ENCODE measurements around the gene SLCO4A1.
A peak's percentile ranks its signal among the peaks of the same experiment; 100 is the strongest.

SLCO4A1 gene, protein sequence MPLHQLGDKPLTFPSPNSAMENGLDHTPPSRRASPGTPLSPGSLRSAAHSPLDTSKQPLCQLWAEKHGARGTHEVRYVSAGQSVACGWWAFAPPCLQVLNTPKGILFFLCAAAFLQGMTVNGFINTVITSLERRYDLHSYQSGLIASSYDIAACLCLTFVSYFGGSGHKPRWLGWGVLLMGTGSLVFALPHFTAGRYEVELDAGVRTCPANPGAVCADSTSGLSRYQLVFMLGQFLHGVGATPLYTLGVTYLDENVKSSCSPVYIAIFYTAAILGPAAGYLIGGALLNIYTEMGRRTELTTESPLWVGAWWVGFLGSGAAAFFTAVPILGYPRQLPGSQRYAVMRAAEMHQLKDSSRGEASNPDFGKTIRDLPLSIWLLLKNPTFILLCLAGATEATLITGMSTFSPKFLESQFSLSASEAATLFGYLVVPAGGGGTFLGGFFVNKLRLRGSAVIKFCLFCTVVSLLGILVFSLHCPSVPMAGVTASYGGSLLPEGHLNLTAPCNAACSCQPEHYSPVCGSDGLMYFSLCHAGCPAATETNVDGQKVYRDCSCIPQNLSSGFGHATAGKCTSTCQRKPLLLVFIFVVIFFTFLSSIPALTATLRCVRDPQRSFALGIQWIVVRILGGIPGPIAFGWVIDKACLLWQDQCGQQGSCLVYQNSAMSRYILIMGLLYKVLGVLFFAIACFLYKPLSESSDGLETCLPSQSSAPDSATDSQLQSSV

DNA sequence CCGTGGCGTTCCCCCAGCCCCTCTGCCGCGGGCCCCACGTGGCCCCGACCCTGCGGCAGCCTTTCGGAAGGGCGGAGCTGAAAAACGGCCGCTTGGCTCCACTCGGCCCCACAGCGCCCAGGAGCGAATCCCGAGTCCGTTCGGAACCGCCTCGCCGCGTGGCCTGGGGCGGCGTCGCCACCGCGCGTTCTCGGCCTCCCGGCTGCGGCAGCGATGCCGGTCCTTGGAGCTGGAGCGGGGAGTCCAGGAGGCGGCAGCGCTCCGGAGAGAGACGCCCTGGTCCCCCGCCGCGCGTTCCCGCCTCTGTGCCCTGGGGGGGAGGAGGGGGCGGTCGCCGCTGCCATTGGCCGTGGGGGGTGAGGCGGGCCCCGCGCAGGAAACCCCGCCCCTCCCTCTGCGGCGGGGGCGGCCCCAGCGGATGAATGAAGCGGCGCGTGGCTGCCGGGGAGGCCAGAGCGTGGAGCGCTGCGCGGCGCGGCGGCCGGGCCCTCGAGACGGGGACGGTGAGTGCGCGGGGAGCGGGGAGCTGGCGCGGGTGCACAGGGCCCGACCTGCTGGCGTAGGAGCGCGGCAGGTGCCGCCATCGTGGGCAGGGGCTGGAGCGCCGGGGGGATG, at the start of gene SLCO4A1:
Gene SLCO4A1, plus strand, starts transcription at position 453 of the 615 bp plus-strand sequence. CDS start 13,952 bp downstream, outside the sequence.
- peak; percentile 87 for DNase-seq

DNA sequence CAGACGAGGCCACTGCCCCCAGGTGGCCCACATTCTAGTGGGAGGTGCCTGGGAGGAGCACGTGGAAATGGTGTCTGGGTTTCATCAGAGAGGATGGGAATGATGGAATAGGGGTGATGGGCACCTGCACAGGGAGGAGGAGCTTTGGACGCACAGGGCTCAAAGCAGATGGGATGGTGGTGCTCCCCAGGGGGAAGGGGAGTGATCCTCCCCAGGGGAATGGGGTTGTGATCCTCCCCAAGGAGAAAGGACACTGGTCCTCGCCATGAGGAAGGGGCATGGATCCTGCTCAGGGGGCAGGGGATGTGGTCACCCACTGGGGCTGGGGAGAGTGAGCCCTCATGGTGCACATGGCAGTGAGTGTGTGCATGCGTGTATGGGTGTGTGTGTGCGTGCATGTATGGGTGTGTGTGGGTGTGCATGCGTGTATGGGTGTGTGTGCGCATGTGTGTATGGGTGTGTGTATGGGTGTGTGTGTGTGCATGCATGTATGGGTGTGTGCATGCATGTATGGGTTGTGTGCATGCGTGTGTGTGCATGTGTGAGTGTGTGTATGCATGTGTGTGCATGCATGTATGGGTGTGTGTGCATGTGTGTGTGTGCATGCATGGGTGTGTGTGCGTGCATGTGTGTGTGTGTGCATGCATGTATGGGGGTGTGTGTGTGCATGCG, 49.7 kb upstream of the SLCO4A1 start:
- DNase-seq = no peak

DNA sequence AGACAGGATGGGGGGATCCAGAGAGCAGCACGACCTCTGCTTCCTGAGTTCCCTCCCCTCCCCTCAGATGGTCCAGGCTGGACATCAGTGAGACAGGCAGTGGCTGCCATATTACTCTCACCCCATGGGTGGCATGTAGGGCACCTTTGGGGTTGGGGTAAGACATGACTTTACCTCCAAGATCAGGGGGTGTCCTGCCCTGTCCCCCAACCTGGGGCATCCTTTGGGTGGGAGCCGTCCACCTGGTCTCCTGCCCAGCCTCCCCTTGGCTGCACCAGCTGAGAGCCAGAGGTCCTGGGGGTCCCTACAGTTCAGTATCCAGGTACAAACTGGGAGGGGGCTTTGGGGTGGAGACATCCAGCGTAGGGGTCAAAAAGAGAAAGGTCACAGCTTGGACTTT, 48.7 kb upstream of the SLCO4A1 start:
- no peak for DNase-seq

DNA sequence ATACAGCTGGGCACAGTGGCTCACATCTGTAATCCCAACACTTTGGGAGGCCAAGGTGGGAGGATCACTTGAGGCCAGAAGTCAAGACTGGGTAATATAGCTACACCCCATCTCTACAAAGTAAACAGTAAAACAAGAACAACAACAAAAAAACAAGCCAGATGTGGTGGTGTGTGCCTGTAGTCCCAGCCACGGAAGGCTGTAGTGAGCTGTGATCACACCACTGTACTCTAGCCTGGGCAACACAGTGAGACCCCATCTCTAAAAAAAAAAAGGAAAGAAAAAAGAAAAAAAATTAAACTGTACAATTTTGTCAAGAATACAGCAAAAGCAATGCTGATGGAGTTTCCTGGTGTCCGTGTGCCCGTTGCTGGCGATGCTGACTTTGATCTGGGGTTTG, 47.2 kb upstream of the SLCO4A1 start:
- DNase-seq = no peak

DNA sequence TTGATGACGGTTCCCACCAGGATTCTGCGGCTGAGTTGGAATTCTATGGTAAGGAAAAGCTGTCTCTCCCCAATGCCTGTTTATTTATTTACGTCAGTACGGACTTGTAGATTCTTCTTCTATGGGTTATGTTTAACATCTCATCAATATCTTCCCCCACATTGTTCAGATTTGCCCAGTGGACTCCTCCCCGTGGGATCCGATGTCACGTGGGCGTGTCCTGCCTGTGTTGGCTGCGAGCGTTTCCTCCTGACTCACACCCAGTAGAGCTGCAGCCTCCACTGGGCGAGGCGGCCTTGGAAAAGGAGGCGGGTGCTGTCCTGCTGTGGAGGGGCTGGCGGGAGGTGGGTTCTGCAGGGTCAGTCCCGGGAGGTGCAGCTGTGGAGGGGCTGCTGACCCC, 46.8 kb upstream of the SLCO4A1 start:
- DNase-seq = no peak

DNA sequence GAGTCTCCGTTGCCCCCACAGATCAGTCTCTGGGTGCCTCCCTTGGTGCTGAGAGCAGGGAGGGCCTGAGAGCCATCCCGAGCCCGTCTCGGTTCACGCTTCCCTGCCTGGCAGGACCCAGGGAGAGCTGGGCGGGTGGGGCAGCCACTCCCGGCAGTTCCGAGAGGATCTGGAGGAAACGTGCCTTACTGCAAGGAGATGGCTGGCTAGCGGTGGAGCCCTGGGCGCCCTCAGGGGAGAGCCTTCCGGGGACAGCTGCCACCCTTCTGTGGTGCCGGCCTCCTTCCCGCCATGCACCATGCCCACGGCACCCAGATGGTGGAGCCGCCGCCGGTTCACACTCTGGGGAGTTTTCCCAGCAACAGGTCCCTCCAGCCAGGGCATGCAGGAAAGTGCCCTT, 45.8 kb upstream of the SLCO4A1 start:
- DNase-seq = no peak

DNA sequence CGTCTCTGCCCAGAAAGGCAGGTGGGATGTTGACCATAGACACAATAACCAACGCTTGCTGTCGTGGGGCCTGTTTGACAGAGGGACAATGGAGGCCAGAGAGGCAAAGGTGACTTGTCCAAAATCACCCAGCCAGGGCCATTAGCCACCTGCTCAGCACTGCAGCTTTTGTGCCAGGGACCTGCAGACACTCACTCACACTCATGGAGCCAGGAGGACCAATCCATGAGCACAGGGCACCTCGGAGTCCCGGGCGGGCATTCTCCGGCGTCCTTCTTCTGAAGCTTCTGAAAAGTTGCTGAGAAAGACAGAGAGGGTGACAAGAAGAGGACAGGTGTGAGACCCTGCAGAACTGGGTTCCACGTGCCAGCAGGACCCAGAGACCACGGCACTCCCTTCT, 45.4 kb upstream of the SLCO4A1 start:
- DNase-seq = no peak

DNA sequence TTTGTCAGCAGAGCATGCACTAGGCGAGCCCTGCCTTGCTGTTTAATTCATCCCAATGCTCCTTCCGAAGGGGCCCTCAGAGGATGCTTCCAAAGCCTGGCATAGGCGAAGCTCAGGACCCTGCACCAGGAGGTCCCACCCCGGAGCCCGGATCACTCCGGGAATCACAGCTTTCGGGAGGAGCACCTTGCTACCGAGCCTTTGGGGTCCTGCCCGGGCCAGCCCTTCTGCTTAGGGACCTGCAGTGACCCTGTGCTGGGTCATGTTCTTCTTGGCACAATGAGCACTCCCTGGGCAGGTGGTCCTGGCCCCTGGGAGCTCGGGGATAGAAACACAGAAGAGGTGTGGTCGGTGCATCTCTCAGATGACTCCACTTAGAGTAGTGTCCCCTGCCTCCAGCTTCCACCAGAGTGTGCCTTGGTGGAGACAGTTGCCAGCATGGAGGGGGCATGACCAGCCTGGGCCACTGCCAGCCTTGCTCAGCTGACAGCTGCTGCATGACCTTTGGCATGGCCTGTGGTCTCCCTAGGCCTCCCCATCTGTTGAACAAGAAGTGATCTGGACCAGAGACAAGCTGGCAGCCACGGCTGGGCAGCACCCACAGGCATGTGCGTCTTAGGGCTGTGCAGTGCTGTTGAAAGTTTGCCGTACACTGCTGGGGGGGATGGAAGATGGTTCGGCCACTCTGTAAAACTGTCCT, 44.7 kb upstream of the SLCO4A1 start:
- DNase-seq = no peak

DNA sequence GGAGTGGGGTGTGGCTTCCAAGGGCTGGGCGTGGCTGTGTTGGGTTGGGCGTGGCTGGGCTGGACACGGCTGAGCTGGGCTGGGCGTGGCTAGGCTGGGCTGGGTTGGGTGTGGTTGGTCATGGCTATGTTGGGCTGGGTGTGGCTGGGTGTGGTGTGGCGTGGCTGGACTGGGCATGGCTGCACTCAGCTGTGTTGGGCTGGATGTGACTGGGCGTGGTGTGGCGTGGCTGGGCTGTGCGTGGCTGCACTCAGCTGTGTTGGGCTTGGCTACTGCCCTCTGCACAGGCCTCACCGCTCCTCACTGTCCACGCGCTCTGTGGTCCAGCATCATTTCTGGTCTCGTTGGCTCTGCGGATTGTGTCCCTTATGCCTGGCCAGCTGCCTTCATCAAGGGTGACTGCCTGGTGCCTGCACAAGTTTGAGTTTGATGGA, 43.5 kb upstream of the SLCO4A1 start:
- peak; percentile 41 for DNase-seq

DNA sequence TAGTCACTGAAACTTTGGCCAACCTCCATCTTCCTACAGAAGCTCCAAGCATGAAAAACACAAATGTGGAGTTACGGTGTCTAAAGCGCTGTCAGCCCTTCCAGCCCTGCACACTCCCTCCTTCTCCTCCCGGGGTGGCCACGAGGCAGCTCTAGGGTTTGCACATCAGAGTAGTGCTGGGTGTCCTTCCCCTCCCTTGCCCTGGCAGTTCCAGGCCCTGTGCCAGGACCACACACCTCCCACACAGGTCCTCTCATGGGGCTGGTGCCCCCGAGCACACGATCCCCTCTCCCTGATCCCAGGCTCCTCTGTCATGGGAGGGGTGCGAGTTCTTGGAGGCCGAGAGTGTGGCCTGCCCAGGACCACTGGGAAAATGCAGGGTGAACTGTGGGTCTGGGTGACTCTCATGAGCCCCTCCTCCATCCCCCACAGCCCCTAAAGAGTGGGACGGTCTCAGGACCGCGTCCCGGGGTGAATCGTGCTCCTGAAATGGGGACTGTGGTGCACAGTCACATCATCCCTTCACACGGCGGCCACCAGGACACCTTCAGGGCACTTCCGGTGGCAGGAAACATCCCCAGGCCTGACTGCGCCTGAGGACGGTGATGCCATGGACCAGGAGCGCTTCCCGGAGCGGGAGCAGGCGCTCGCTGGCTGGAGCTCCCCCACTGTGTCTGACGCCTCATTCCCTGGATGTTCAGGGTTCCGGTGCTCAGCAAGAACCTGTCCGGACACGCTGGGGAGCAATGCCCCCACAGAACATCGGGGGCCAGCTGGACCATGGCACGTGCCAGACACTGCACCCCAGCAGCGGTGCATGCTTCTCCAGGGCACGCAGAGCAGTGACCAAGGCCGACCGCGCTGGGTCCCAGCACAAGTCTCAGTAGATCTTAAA, 42.8 kb upstream of the SLCO4A1 start:
- no peak for DNase-seq

DNA sequence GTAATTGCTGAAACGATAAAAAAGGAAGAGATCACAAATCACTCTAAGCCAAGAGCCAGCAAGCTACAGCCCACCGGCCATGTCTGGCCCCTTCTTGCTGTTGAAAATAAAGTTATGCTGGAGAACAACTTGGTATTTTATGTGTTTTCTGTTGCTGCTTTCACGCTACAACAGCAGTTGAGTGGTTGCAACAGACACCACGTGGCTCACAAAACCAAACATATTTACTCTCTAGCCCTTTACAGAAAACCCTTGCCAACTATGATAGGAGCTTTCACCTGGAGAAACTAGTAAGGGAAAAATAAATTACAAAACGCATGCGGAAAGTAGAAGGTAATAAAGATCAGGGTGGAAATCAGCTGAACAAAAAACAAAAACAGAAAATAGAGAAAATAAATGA, 41.1 kb upstream of the SLCO4A1 start:
- DNase-seq = no peak

DNA sequence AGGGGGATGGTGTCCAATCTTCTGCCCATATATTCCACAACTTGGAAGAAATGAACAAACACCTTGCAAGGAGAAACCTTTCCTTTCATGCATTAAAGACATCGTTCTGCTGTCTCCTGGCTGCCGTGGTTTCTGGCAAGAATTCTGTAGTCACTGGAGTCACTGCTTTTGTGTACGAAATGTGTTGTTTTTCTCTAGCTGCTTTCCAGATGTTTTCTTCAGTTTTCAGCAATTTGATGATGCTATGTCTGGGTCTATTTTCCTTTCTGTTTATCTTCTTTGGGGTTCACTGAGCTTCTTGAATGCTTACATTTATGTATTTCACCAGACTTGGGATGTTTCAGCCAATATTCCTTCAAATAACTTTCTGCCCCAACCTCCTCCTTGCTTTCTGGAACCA, 40.6 kb upstream of the SLCO4A1 start:
- no peak for DNase-seq

DNA sequence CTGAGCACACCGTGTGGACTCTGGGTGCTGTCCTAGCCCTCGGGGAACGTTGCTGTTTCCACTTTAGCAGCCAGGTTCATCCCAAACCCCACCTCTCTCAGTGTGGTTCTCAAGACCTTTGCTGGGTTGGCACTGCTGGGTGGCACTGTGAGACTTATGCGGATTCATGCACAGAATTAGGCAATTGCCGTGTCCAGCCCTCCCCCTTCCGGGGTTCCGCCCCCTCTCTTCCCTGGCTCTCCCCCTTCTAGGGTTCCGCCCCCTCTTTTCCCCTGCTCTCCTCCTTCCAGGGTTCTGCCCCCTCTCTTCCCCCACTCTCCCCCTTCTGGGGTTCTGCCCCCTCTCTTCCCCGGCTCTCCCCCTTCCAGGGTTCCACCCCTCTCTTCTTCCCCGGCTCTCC, 39.8 kb upstream of the SLCO4A1 start:
- no peak for DNase-seq

DNA sequence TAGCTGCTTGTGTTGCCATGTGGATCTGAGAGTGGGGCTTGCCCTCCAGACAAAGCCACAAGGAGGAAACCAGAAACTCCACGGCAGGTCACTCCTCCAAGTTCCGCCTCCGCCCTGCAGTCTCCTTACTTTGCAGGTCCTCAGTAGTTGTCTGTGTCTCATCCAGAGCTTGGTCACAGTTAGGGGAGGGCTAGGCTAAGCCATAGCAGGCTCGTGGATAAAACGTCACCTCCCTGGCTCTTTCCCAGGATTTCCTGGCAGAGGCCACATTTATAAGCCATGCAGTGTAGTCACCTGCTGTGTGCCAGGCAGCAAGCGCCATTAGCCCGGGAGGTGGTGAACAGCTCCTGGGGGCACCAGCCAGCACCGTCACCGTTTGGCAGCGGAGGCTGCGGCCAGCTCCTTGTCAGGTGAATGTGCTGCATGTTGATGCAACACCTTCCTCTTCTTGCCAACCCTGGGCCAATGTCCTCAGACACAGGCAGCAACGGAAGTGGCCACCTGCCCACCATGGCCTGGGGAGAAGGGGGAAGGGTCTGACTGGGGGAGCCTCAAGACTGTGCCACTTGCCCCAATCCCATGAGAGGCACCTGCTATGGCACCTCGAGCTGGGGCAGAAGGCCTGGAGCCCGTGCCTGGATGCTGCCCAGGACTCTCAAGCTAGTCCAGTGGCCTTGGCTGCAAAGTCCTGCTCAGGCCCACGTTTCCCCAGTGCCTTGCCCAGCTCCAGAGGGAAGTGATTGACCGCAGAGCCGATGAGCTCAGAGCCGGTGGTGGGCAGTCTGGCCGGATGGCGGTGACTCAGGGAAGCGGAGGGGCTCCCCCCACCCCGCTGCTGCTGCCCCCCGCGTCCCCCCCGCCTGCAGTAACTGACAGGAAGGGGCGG, 39.0 kb upstream of the SLCO4A1 start:
- no peak for DNase-seq

DNA sequence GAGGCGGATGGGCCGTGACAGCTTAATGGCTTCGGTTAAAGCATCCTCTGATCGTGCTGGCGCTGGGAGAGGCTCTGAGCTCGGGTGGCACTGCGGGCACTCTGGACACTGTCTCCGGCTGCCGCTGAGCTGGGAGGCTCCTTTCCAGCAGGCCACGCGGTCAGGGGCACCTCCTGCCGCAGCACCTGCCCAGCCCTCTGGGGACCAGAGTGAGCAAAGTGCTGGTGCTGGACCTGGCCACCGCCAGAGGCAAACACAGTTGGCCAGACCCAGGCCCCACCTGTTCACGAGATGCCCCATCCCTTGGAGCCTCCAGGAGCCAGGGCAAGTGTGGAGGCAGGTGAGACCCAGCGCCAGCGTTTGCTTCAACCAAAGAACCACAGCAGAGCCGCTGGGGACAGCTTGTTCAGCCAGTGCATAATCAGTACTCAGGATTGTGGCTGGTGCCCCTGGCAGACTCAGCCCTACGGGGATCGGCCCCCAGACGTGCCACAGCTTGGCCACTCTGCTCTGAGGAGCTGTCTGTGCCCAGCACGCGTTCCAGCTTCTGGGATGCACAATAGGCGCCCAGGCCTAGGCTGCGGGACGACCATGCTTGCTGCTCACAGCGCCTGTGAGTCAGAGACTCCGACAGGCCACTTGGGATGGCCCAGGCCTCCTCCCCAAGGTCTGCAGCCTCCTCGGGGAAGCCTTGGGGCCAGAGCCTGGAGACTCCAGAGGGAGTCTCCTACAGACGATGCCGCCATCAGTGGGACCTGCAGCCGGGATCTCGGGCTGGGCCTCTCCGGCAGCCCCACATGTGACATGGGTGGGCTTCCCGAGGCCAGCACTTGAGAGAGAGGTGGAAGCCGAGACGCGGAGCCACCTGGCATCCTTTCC, 38.2 kb upstream of the SLCO4A1 start:
- DNase-seq = no peak

DNA sequence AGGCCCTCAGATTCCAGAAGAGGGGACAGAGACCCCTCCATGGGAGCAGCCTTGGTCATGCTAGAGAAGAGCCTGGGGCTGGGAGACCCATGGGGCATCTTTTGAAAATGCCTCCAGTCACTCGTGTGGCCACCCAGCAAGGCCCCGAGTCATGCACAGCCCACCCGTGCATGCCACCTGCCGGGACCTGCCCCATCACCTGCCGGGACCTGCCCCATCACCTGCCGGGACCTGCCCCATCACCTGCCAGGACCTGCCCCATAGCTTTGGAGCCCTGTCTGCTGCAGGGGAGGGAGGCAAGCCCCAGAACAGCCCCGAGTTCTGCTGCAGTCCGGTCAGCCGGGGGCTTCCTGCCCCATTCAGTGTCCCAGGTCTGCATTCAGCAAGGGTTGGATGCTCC, 37.5 kb upstream of the SLCO4A1 start:
- no peak for DNase-seq

DNA sequence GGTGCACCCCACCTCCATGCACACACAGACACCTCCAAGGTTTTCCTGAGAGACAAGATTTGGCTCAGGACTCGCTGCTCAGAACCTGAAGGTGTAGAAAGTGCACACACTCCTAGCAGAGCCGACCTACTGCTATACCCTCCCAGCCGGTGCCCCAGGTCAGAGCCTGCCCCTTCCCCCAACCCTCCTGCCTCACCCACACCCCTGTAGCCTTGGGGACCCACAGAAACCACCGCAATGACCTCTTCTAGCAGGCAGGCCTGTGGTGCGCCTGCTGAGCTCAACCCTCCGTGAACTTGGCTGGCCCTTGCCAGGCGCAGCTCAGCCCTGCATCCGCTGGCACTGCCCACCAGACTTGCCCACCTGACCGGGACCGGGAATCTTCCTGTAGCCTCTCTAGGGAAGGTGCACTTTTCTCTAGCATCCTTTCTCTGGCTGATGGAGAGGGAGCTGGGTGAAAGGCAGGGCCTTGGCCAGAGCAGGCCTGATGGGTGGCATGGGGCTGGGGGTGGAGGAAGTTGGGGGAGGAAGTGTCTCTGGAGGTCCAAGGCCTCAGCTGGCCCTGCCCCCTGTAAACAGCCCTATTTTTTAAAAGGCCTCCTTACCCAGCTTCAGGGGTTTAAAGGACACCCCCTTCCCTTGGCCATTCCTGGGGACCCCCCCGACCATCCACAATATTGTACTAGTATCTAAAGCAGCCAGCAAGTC, 36.9 kb upstream of the SLCO4A1 start:
- no peak for DNase-seq

DNA sequence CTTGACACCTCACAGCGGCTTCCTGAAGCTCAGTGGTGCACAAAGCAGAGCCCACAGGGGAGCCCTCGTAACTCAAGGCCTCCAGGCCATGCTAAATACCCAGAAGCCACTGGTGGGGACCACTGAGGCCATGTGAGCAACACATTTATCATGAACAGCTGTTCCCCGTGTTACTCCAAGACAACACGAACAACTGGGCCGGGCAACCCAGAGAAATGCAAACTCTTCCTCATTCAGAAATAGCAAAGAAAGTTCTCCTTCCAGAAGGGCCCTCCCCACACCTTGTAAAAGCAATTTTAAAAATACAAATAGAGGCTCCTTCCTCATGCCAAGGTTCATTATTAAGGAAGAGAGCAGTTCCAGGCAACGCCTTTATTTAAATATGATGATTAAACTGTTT, 36.3 kb upstream of the SLCO4A1 start:
- no peak for DNase-seq

All from NCI-H82 (cell line).